GM12875 (cell line): ENCODE measurements around the gene FAT3.

ENCODE experiments used
- H3K4me3 ChIP-seq: one replicate; pipeline ENCODE4 v1.5.1; 2011; ENCODE audit warnings: low read depth, low read length, control low read depth
- TF ChIP-seq, protein P1 (sequence below): IDR thresholded peaks from 2 replicates; pipeline ENCODE4 v1.5.1; 2011; ENCODE audit warnings: low read depth, mild to moderate bottlenecking, control low read depth, inconsistent platforms, low read length, moderate library complexity, borderline replicate concordance; ENCODE audit not compliant: insufficient read depth

Gene FAT3

DNA sequence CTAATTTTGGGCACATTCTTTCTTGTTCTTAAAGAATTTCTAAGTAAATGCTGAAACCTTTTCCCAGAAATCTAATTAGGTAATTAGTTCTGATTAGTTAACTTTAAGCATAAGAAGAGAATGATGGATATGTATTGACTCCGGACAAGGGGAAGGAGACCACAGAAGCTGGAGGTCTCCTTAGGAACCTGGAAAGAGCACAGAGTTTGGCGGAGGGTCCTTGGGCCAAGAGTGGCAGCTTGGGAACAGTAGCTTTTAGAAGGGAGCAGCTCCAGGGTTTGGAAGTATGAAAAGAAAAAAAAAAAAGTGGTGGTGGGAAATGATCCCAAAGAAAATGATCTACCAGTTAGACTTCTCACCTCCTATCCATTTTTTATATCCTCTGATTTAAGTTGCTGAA, 42.7 kb downstream of the FAT3 start:
- no peak overlapping the region for H3K4me3 ChIP-seq
- TF ChIP-seq, protein P1, sequence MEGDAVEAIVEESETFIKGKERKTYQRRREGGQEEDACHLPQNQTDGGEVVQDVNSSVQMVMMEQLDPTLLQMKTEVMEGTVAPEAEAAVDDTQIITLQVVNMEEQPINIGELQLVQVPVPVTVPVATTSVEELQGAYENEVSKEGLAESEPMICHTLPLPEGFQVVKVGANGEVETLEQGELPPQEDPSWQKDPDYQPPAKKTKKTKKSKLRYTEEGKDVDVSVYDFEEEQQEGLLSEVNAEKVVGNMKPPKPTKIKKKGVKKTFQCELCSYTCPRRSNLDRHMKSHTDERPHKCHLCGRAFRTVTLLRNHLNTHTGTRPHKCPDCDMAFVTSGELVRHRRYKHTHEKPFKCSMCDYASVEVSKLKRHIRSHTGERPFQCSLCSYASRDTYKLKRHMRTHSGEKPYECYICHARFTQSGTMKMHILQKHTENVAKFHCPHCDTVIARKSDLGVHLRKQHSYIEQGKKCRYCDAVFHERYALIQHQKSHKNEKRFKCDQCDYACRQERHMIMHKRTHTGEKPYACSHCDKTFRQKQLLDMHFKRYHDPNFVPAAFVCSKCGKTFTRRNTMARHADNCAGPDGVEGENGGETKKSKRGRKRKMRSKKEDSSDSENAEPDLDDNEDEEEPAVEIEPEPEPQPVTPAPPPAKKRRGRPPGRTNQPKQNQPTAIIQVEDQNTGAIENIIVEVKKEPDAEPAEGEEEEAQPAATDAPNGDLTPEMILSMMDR: no peak

DNA sequence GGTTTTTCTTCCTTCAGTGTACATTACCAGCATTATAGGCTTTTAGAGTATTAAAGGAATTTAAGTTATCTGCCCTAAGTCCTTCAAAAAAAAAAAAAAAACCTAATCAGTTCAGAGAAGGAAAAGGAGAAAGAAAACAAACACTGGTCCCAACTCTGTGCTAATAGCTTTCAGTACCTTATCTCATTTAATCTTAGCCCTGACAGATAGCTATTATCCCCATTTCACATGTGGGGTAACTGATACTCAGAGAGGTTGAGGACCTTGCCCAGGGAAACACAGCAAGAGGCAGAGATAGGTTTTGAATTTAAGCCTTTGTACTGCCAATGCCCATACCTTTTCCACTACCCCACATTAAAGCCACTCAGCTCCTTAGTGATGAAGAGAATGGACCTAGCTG, 43.4 kb downstream of the FAT3 start:
- no peak overlapping the region for H3K4me3 ChIP-seq
- TF ChIP-seq, protein P1: no peak

DNA sequence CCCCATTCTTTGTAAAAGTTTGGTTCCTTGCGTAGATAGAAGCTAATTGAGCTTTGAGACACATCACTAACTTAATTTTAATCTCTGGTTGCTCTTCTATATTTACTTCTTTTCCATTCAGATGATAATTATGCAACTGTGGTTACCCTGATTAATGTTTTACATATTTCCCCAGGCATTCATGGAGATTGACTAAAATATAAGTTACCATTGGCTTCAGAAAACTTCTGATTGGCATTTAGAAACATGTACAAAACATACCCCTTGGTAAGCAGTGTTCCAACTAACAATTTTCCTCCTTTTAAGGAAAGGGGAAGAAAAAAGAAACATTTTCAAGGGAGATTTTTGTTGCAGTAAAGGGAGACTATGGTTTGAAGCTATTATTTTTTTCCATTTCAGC, 43.9 kb downstream of the FAT3 start:
- H3K4me3 ChIP-seq: no peak overlapping the region

DNA sequence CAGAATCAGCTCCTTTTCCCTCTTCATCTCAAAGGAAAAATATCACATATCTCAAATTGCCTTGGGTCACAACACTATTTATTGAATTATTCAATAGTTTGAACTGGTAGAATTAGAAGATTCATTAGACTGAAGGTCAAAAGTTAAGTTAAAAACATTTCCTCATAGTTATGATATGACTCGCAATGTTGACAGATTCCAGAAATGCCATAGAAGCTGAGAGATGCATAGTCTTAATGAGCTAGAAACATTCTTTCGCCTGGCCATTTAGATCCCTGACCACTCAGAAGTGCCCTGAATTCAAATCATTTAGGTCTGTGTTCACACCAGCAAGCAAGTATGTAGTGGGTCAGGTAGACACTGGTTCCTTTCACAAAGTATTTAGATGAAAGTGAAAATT, 44.4 kb downstream of the FAT3 start:
- TF ChIP-seq, protein P1: no peak
- H3K4me3 ChIP-seq: no peak overlapping the region

More for the DNA sequence above, 43.9 kb downstream of the FAT3 start:
- TF ChIP-seq, protein P1: no peak

DNA sequence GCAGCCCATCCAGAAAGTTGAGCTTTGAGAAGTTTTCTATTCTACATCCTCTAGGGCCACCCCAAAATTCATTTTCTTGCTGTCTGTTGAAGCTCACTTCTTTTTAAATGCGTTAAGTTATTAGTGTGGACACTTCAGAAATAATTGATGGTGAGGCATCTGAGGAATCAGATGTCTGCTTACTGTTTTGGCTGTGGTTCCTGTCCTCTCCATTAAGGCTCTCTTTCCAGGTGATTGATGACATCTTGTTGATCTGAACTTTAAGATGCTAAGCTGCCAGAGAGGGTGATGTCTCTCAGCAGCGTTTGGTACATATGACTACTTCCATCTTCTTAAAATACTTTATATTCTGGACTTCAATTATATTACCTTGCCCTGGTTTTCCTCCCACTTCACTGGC, 45.2 kb downstream of the FAT3 start:
- TF ChIP-seq, protein P1: no peak
- H3K4me3 ChIP-seq: no peak overlapping the region

DNA sequence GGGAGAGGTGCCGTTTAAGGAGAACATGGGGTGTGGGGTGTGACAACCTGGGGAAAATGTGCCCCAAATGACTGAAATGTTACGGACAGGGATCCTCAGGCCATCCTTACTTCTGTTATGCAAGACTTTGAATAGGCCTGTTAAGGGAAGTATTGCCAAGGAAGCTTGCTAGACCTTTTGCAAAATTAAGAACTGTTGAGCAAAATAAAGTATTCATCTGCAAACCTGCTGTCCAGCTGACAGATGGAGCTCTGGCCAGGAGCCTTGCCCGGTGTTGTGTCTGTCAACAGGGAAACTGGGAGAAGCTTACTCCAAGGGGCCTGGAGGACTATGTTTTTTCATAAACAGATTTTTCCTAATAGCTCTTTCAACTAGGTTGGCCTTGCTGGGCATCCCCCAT, 48.0 kb downstream of the FAT3 start:
- TF ChIP-seq, protein P1: no peak
- H3K4me3 ChIP-seq: no peak overlapping the region
